Amygdala (tissue), 56 donors: ENCODE measurements around the gene SLC24A2.

Experiments used
- DNase-seq, 56 donors: peaks; one replicate each; lab custom pipeline; 2025; lab: John Stamatoyannopoulos, UW

SLC24A2 gene

GRCh38 chr9:19768798-19769197 is 20.0 kb downstream of the SLC24A2 start:
- no peak for DNase-seq

- DNase-seq = no peak
Measured at GRCh38 chr9:19759066-19759465, 29.8 kb downstream of the SLC24A2 start.

DNA sequence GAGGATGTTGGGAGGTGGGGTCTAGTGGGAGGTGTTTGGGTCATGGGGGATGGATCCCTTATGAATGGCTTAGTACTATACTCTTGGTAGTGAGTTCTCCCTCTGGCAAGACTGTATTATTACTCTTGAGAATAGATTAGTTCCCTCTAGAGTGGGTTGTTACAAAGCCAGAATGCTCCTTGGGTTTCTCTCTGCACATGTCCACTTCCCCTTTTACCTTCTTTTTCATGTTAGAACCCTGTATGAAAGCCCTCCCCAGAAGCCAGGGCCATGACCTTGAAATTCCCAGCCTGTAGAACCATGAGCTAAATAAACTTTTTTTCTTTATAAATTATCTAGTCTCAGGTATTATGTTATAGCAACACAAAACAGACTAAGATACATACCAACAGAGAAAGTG is 31.1 kb downstream of the SLC24A2 start:
- no peak for DNase-seq

DNA sequence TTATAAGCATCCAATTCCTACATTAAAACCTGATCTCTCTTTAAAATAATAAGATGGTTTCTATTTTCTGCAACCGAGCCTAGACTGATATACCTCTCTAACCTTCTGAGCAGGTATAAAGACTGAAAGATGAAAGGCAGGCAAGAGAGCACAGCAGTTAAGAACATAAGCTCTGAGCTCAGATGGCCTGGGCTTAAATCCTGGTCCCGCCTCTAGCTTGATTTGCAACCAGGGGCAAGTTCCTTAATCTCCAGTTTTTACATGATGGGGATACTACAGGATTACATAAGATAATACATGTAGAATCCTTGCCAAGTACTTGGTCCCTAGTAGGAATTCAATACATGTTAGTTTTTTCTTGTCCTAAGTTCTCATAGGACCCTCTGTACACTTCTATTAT is 33.9 kb downstream of the SLC24A2 start:
- DNase-seq = no peak

DNA sequence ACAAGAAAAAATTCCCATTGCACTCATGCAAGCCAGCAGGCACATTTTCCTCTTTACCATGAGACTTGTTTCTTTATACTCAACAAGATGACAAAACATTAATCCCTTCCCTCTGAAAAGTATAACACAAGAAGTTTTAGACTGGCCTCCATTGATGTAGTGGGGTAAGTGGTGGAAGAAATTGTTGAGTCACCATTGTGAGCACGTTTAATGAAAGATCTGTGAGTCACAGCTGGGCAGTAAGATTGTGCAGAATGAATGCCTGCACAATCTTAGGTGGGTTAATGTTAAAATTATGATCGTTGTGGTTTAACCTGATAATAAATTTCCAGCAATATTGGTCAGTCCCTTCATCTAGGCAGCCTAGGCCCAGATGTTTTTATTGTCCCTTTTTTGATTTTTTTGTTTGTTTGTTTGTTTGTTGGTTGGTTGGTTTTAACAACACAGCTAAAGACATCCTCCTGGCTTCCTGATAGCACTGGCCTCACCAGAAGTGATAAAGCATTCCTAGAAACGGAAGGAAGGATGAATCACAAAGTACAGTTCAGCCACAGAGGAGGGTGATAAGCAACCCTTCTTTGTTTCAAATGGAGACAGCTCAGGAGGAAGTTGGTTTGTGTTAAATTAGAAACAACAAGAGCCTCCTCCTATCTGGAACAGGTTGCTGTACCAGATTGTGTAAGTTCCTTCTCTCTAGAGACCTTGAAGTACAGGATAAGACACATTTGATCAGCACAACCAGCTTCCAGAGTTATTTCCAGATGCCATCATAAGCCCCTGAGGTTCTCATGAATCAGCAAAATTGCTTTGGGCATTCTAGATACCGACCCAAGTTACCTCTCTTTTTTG is 40.3 kb downstream of the SLC24A2 start:
- DNase-seq = no peak

- DNase-seq = no peak
Measured at GRCh38 chr9:19746223-19746622, 42.6 kb downstream of the SLC24A2 start.

- DNase-seq = no peak
Measured at GRCh38 chr9:19741178-19741577, 47.7 kb downstream of the SLC24A2 start.
